Measurements from ENCODE around the gene PARK7.
"Not testable (repeated sequence)": the region's sequence is repeated elsewhere in the genome, so short reads cannot be mapped to it uniquely, and the experiment has no call there.

PARK7 gene

GRCh38 chr1:7961216-7962013, at the start of gene PARK7:
Gene PARK7 (plus strand): TSS chr1:7961711. CDS start chr1:7962786, 1,075 bp downstream.
- ATAC-seq (ENCODE audit: low read depth), result peak; percentile 89
- H3K27ac Mint-ChIP-seq, result peak within 1 kb of the TSS; percentile 94
- peak; percentile 97 to 100 for DNase-seq (ENCODE audit: low spot score in 2 of 2)
- no peaks in the 10 kb centered on the region for H3K27me3 Mint-ChIP-seq
- peak within 1 kb of the TSS; percentile 97 for H3K4me3 Mint-ChIP-seq
- H3K36me3 Mint-ChIP-seq, result peaks cover 13% of the 10 kb centered on the region
- H3K4me1 Mint-ChIP-seq, result peaks cover 7% of the 10 kb centered on the region
- no peaks in the 10 kb centered on the region for H3K9me3 Mint-ChIP-seq

DNA sequence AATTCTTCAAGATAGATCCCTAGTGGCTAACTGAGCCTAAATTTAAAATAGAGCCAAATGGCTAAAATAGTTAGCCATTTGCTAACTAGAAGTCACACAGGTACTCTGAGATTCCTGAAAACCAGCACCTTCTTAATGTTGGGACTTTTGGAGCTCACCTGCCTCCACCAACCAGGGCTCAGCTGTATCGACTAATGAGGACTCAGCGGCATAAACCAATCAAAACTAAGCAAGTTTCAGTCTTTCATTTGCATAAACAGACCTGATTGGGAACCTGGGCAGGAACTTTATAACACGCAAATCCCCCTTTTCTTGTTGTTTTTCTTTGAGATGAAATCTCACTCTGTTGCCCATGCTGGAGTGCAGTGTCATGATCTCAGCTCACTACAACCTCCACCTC, 49.4 kb upstream of the PARK7 start:
- no peak overlapping the region for H3K27ac Mint-ChIP-seq

DNA sequence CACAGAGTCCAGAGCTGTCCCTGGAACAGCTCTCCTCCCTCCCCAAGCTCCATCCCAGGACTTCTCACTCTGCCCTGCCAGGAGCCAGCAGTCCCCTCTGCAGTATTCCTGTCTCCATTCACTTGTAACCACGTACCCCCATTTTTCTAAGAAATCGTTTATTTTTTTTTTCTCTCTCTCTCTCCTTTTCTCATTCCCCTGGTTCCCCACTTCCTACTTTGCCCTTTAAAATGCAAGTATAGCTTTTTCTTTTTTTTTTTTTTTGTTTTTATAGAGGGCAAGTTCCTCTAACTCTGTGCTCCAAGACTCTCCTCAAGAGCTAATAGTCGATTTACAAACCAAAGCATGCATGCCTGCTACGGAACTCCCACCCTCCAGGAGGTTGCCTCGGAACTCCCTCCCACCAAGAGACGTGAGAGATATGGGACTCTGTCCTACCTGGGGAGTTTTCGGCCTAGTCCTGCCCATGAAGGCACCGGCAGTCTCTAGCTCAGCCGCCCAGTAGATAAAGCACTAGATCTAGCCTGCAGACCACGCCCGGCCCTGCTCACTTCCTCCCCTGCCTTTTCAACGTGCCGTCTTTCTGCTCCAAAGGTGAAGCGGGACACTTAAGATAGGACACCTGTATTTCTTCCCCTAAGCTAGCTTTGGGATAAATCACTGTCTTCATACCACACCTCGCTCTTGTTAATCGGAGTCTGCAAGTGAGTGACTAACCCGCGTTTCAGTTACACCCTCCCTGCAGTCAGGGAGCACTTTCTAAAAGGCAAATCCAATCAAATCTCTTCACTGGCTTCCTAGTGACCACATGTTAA, 48.6 kb upstream of the PARK7 start:
- Mint-ChIP-seq H3K4me1 (no peaks in the 10 kb centered on the region), H3K27ac (no peak overlapping the region), H3K36me3 (no peaks in the 10 kb centered on the region), H3K4me3 (no peak overlapping the region), H3K9me3 (peaks cover 2% of the 10 kb centered on the region), H3K27me3 (peaks cover 6% of the 10 kb centered on the region)
- no peak for DNase-seq (ENCODE audit: low spot score in 2 of 2)
- no peak for ATAC-seq (ENCODE audit: low read depth)

More for the DNA sequence above, 49.4 kb upstream of the PARK7 start:
- no peak for DNase-seq (ENCODE audit: low spot score in 2 of 2)
- Mint-ChIP-seq H3K9me3 (peaks cover 2% of the 10 kb centered on the region), H3K4me3 (no peak overlapping the region), H3K27me3 (peaks cover 5% of the 10 kb centered on the region), H3K36me3 (no peaks in the 10 kb centered on the region), H3K4me1 (no peaks in the 10 kb centered on the region)
- no peak for ATAC-seq (ENCODE audit: low read depth)

GRCh38 chr1:7915826-7916500, 45.5 kb upstream of the PARK7 start:
- no peaks in the 10 kb centered on the region for H3K36me3 Mint-ChIP-seq
- H3K9me3 Mint-ChIP-seq, result no peaks in the 10 kb centered on the region
- no peaks in the 10 kb centered on the region for H3K4me1 Mint-ChIP-seq
- H3K27me3 Mint-ChIP-seq, result peaks cover 6% of the 10 kb centered on the region
- no peak overlapping the region for H3K27ac Mint-ChIP-seq
- H3K4me3 Mint-ChIP-seq, result no peak overlapping the region
- no peak for ATAC-seq (ENCODE audit: low read depth)
- no peak for DNase-seq (ENCODE audit: low spot score in 2 of 2)

DNA sequence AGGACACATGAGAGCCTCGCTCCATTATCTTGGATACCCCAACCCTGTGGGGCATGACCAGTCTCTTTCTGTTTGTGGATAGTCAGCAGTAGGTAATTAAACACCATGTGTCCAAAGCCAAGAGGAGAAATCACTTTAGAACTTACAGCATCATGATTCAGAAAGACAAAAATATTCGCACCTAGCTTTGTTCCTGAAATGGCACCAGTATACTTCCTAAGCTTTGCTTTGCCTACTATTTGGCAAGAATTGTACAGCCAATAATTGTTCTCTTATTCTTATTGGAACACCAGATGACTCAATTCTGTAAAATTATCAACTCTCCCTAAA, 45.0 kb upstream of the PARK7 start:
- ATAC-seq (ENCODE audit: low read depth) (no peak), DNase-seq (ENCODE audit: low spot score in 2 of 2) (no peak)
- Mint-ChIP-seq H3K4me1 (no peaks in the 10 kb centered on the region), H3K4me3 (no peak overlapping the region), H3K27ac (no peak overlapping the region), H3K9me3 (no peaks in the 10 kb centered on the region), H3K36me3 (no peaks in the 10 kb centered on the region), H3K27me3 (peaks cover 6% of the 10 kb centered on the region)

GRCh38 chr1:7917971-7918370, 43.5 kb upstream of the PARK7 start:
- not testable (repeated sequence) for H3K4me3 Mint-ChIP-seq; H3K36me3 Mint-ChIP-seq; DNase-seq (ENCODE audit: low spot score in 2 of 2); H3K27me3 Mint-ChIP-seq; H3K9me3 Mint-ChIP-seq; ATAC-seq (ENCODE audit: low read depth); H3K4me1 Mint-ChIP-seq; H3K27ac Mint-ChIP-seq

- DNase-seq (ENCODE audit: low spot score in 2 of 2), result no peak
- Mint-ChIP-seq H3K9me3 (no peaks in the 10 kb centered on the region), H3K4me1 (no peaks in the 10 kb centered on the region), H3K36me3 (no peaks in the 10 kb centered on the region), H3K4me3 (no peak overlapping the region), H3K27me3 (peaks cover 9% of the 10 kb centered on the region), H3K27ac (no peak overlapping the region)
- ATAC-seq (ENCODE audit: low read depth), result no peak
Observed at GRCh38 chr1:7919880-7920279, 41.6 kb upstream of the PARK7 start.

DNA sequence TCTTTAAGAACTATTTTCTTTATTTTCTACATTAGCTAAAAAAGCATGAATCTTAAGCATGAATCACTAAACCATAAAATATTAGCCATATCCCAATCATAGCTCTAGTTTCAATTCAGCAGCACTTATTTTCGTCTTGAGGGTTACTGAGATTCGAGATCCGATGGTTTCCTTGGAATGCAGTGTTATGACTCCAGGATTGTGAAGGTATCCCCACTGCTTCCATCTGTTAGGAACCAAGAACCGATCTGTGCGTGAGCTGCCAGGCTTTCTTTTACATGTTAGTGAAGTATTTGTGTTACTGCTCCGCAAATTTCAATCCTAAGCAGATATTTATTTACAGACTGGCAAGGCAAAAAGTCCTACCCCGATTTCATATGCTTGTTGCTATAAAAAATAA, 39.7 kb upstream of the PARK7 start:
- H3K4me3 Mint-ChIP-seq, result no peak overlapping the region
- no peak for ATAC-seq (ENCODE audit: low read depth)
- no peak for DNase-seq (ENCODE audit: low spot score in 2 of 2)
- no peaks in the 10 kb centered on the region for H3K4me1 Mint-ChIP-seq
- H3K9me3 Mint-ChIP-seq, result no peaks in the 10 kb centered on the region
- no peaks in the 10 kb centered on the region for H3K36me3 Mint-ChIP-seq
- peaks cover 11% of the 10 kb centered on the region for H3K27me3 Mint-ChIP-seq
- no peak overlapping the region for H3K27ac Mint-ChIP-seq

- no peaks in the 10 kb centered on the region for H3K36me3 Mint-ChIP-seq
- no peak overlapping the region for H3K27ac Mint-ChIP-seq
- no peak overlapping the region for H3K4me3 Mint-ChIP-seq
- peaks cover 9% of the 10 kb centered on the region for H3K27me3 Mint-ChIP-seq
- DNase-seq (ENCODE audit: low spot score in 2 of 2) (no peak), ATAC-seq (ENCODE audit: low read depth) (no peak)
- H3K4me1 Mint-ChIP-seq, result no peaks in the 10 kb centered on the region
- no peaks in the 10 kb centered on the region for H3K9me3 Mint-ChIP-seq
Observed at GRCh38 chr1:7922301-7922700, 39.2 kb upstream of the PARK7 start.

DNA sequence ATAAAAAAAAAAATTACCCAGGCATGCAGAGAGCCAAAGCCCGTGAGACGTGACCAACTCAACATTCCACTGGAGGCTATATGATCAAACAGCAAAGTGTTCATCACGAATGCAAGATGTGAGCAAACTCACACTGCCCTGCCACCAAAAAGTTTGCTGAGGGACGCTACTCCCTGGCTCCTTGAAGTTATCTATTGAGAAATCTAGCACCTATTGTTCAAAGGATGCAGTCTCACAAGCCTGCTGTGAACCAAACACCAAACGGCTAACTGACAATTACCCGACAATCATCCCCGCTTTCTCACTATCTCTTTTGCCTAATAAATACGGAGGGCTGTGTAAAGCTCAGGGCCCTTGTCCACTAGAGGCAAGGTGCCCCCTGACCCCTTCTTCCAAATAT, 34.5 kb upstream of the PARK7 start:
- not testable (repeated sequence) for H3K9me3 Mint-ChIP-seq; DNase-seq (ENCODE audit: low spot score in 2 of 2); H3K4me1 Mint-ChIP-seq; H3K27ac Mint-ChIP-seq; H3K36me3 Mint-ChIP-seq; ATAC-seq (ENCODE audit: low read depth); H3K4me3 Mint-ChIP-seq
- H3K27me3 Mint-ChIP-seq, result peaks cover 12% of the 10 kb centered on the region

GRCh38 chr1:7928247-7928646, 33.3 kb upstream of the PARK7 start:
- no peaks in the 10 kb centered on the region for H3K36me3 Mint-ChIP-seq
- H3K4me1 Mint-ChIP-seq, result peaks cover 5% of the 10 kb centered on the region
- no peak overlapping the region for H3K27ac Mint-ChIP-seq
- H3K27me3 Mint-ChIP-seq, result peaks cover 14% of the 10 kb centered on the region
- H3K9me3 Mint-ChIP-seq, result no peaks in the 10 kb centered on the region
- DNase-seq (ENCODE audit: low spot score in 2 of 2), result no peak
- no peak overlapping the region for H3K4me3 Mint-ChIP-seq
- no peak for ATAC-seq (ENCODE audit: low read depth)

- Mint-ChIP-seq H3K27ac (no peak overlapping the region), H3K36me3 (no peaks in the 10 kb centered on the region), H3K4me3 (no peak overlapping the region), H3K4me1 (peaks cover 5% of the 10 kb centered on the region), H3K9me3 (no peaks in the 10 kb centered on the region), H3K27me3 (peaks cover 15% of the 10 kb centered on the region)
- ATAC-seq (ENCODE audit: low read depth) (no peak), DNase-seq (ENCODE audit: low spot score in 2 of 2) (no peak)
Observed at GRCh38 chr1:7929637-7930036, 31.9 kb upstream of the PARK7 start.

GRCh38 chr1:7930645-7931445, 30.7 kb upstream of the PARK7 start:
- Mint-ChIP-seq H3K4me1 (peaks cover 5% of the 10 kb centered on the region), H3K36me3 (peaks cover 1% of the 10 kb centered on the region), H3K27me3 (peaks cover 20% of the 10 kb centered on the region), H3K4me3 (no peak overlapping the region), H3K9me3 (no peaks in the 10 kb centered on the region), H3K27ac (no peak overlapping the region)
- DNase-seq (ENCODE audit: low spot score in 2 of 2) (no peak), ATAC-seq (ENCODE audit: low read depth) (no peak)

GRCh38 chr1:7931446-7931812, 30.1 kb upstream of the PARK7 start:
- ATAC-seq (ENCODE audit: low read depth), result no peak
- H3K9me3 Mint-ChIP-seq, result no peaks in the 10 kb centered on the region
- no peak for DNase-seq (ENCODE audit: low spot score in 2 of 2)
- peaks cover 5% of the 10 kb centered on the region for H3K4me1 Mint-ChIP-seq
- H3K4me3 Mint-ChIP-seq, result no peak overlapping the region
- peaks cover 1% of the 10 kb centered on the region for H3K36me3 Mint-ChIP-seq
- no peak overlapping the region for H3K27ac Mint-ChIP-seq
- peaks cover 19% of the 10 kb centered on the region for H3K27me3 Mint-ChIP-seq

All from memory B cell (primary cell).